IMR-90 (cell line): ENCODE measurements around the gene L1CAM. TPM values are rescaled to one million over a fixed set of nuclear protein-coding genes. Genes with fewer than 3 reads are reported as not detected.

ENCODE experiments used
- ATAC-seq: fragments of 200-7000 bp; cut with Tn5 transposase; 2 replicates; pipeline ENCODE4 v1.9.1; 2020; ENCODE audit warnings: low read depth, mild to moderate bottlenecking, moderate library complexity
- BruUV-seq: library from RNA; stranded (reverse); fragments of 400-500 nt; replicated peaks from 2 replicates; lab custom pipeline; 2021; lab: Mats Ljungman, UMichigan
- CTCF ChIA-PET: fragments of 300-600 bp; formaldehyde crosslinking; extraction: SDS; loops from one replicate; lab custom pipeline; 2021; ENCODE audit warnings: antibody characterized with exemption; lab: Yijun Ruan, JAX
- POLR2A ChIA-PET: fragments of 300-600 bp; sonication (Branson Sonifier 250); formaldehyde crosslinking; loops from one replicate; lab custom pipeline; 2022; ENCODE audit warnings: antibody characterized with exemption; ENCODE audit not compliant: unreplicated experiment; lab: Charles Lee
- DNase-seq: peaks from one replicate; pipeline ENCODE4 v3.0.0; 2013
- H2AFZ ChIP-seq: replicated peaks from 2 replicates; pipeline ENCODE3; 2013; ENCODE audit warnings: low read length, mild to moderate bottlenecking; ENCODE audit not compliant: poor library complexity
- H2AK5ac ChIP-seq: 2 replicates; pipeline ENCODE4 v1.6.1; 2013; ENCODE audit warnings: low read depth, low read length, inconsistent platforms
- H2AK9ac ChIP-seq: replicated peaks from 2 replicates; pipeline ENCODE3; 2013; ENCODE audit warnings: mild to moderate bottlenecking, low read depth, low read length, moderate library complexity; ENCODE audit not compliant: poor library complexity
- H2BK120ac ChIP-seq: 2 replicates; pipeline ENCODE4 v1.6.1; 2013; ENCODE audit warnings: low read depth, low read length, inconsistent platforms
- H2BK15ac ChIP-seq: 3 replicates; pipeline ENCODE4 v1.6.1; 2013; ENCODE audit warnings: low read depth, low read length, inconsistent platforms
- H2BK20ac ChIP-seq: 2 replicates; pipeline ENCODE4 v1.6.1; 2013; ENCODE audit warnings: low read depth, mild to moderate bottlenecking, inconsistent platforms, low read length, moderate library complexity
- H2BK5ac ChIP-seq: 2 replicates; pipeline ENCODE4 v1.6.1; 2013; ENCODE audit warnings: mild to moderate bottlenecking, low read depth, low read length, inconsistent platforms; ENCODE audit not compliant: poor library complexity, severe bottlenecking
- H3K14ac ChIP-seq: replicated peaks from 2 replicates; pipeline ENCODE4 v1.6.1; 2013; ENCODE audit warnings: low read depth, low read length, inconsistent platforms
- H3K18ac ChIP-seq: 2 replicates; pipeline ENCODE4 v1.6.1; 2013; ENCODE audit warnings: low read depth, low read length, control low read depth
- H3K23ac ChIP-seq: 2 replicates; pipeline ENCODE4 v1.6.1; 2013; ENCODE audit warnings: low read depth, low read length, inconsistent platforms
- H3K27ac ChIP-seq: 2 replicates; pipeline ENCODE4 v1.5.1; 2013; ENCODE audit warnings: mild to moderate bottlenecking, control low read depth, low read length; ENCODE audit not compliant: insufficient read depth
- H3K27me3 ChIP-seq: 2 replicates; pipeline ENCODE4 v1.6.1; 2013; ENCODE audit warnings: low read length; ENCODE audit not compliant: control insufficient read depth, insufficient read depth
- H3K36me3 ChIP-seq: 2 replicates; pipeline ENCODE4 v1.6.1; 2013; ENCODE audit warnings: low read length, mixed read lengths; ENCODE audit not compliant: control insufficient read depth, insufficient read depth
- H3K4ac ChIP-seq: 2 replicates; pipeline ENCODE4 v1.6.1; 2013; ENCODE audit warnings: low read depth, low read length, inconsistent platforms
- H3K4me1 ChIP-seq: 2 replicates; pipeline ENCODE4 v1.6.1; 2013; ENCODE audit warnings: low read length, mixed read lengths; ENCODE audit not compliant: control insufficient read depth, insufficient read depth
- H3K4me2 ChIP-seq: 2 replicates; pipeline ENCODE4 v1.6.1; 2013; ENCODE audit warnings: low read depth, mild to moderate bottlenecking, control low read depth, low read length, moderate library complexity
- H3K4me3 ChIP-seq: 2 replicates; pipeline ENCODE4 v1.5.1; 2013; ENCODE audit warnings: low read depth, mild to moderate bottlenecking, control low read depth, low read length, moderate library complexity; ENCODE audit not compliant: insufficient read depth
- H3K56ac ChIP-seq: 2 replicates; pipeline ENCODE4 v1.6.1; 2013; ENCODE audit warnings: low read length, inconsistent platforms; ENCODE audit not compliant: insufficient read depth; ENCODE audit errors: extremely low read depth
- H3K79me1 ChIP-seq, 2 experiments: 2 replicates each; pipeline ENCODE4 v1.6.1; 2013; ENCODE audit warnings: low read length in 2 of 2, inconsistent platforms in 1 of 2, low read depth in 1 of 2
- H3K9ac ChIP-seq: 2 replicates; pipeline ENCODE4 v1.6.1; 2013; ENCODE audit warnings: low read depth, low read length, control low read depth
- H3K9me1 ChIP-seq: 2 replicates; pipeline ENCODE4 v1.6.1; 2013; ENCODE audit warnings: low read length, inconsistent platforms; ENCODE audit not compliant: insufficient read depth
- H3K9me3 ChIP-seq: 2 replicates; pipeline ENCODE4 v1.6.1; 2013; ENCODE audit warnings: low read length; ENCODE audit not compliant: control insufficient read depth, insufficient read depth
- H4K20me1 ChIP-seq: 2 replicates; pipeline ENCODE4 v1.6.1; 2013; ENCODE audit warnings: low read length, inconsistent platforms; ENCODE audit not compliant: insufficient read depth
- H4K5ac ChIP-seq: 2 replicates; pipeline ENCODE4 v1.6.1; 2013; ENCODE audit warnings: mild to moderate bottlenecking, low read depth, low read length, control low read depth
- H4K8ac ChIP-seq, 2 experiments: 2 replicates each; pipeline ENCODE4 v1.6.1; 2013; ENCODE audit warnings: low read depth in 2 of 2, low read length in 2 of 2, control low read depth in 1 of 2, inconsistent platforms in 1 of 2
- H4K91ac ChIP-seq: 2 replicates; pipeline ENCODE4 v1.6.1; 2013; ENCODE audit warnings: low read depth, low read length, inconsistent platforms; ENCODE audit not compliant: insufficient read depth
- CEBPB ChIP-seq: IDR thresholded peaks from 2 replicates; pipeline ENCODE4 v1.6.1; 2012; ENCODE audit warnings: low read depth, low read length, improper control_type of control experiment
- CTCF ChIP-seq: conservative IDR thresholded peaks from 2 replicates; pipeline ENCODE4 v1.5.1; 2012; ENCODE audit warnings: mild to moderate bottlenecking, low read depth, low read length, improper control_type of control experiment
- ELK1 ChIP-seq: fragments of 150-350 bp; IDR thresholded peaks from 2 replicates; pipeline ENCODE4 v1.6.1; 2016; ENCODE audit warnings: low read depth, mild to moderate bottlenecking, low read length, moderate library complexity, borderline replicate concordance
- FOS ChIP-seq: fragments of 150-350 bp; IDR thresholded peaks from 2 replicates; pipeline ENCODE4 v1.6.1; 2016; ENCODE audit warnings: low read depth, low read length
- MAFK ChIP-seq: IDR thresholded peaks from 2 replicates; pipeline ENCODE4 v1.6.1; 2012; ENCODE audit warnings: low read depth, low read length, improper control_type of control experiment
- MAZ ChIP-seq: IDR thresholded peaks from 2 replicates; pipeline ENCODE4 v1.6.1; 2012; ENCODE audit warnings: low read depth, mild to moderate bottlenecking, low read length, improper control_type of control experiment, moderate library complexity, borderline replicate concordance
- MXI1 ChIP-seq: IDR thresholded peaks from 2 replicates; pipeline ENCODE4 v1.6.1; 2012; ENCODE audit warnings: low read depth, mild to moderate bottlenecking, low read length, moderate library complexity, borderline replicate concordance
- POLR2A ChIP-seq: IDR thresholded peaks from 2 replicates; pipeline ENCODE4 v1.6.1; 2012; ENCODE audit warnings: mild to moderate bottlenecking, low read depth, low read length
- RAD21 ChIP-seq: IDR thresholded peaks from 2 replicates; pipeline ENCODE4 v1.6.1; 2012; ENCODE audit warnings: low read length, improper control_type of control experiment
- RCOR1 ChIP-seq: IDR thresholded peaks from 2 replicates; pipeline ENCODE4 v1.6.1; 2012; ENCODE audit warnings: mild to moderate bottlenecking, low read length, improper control_type of control experiment; ENCODE audit not compliant: insufficient replicate concordance
- SMC3 ChIP-seq: fragments of 150-350 bp; IDR thresholded peaks from 2 replicates; pipeline ENCODE4 v1.6.1; 2016; ENCODE audit warnings: low read depth, mild to moderate bottlenecking, antibody characterized with exemption, low read length, moderate library complexity
- USF2 ChIP-seq: fragments of 150-350 bp; IDR thresholded peaks from 2 replicates; pipeline ENCODE4 v1.6.1; 2017; ENCODE audit warnings: mild to moderate bottlenecking, antibody characterized with exemption, low read length, low read depth
- WGBS, 2 experiments: methylation state at CpG; one replicate each; pipeline versions ENCODE4 v1.1.5 to v1.1.7; 2013; ENCODE audit warnings: missing lambda C conversion rate in 2 of 2; ENCODE audit not compliant: insufficient read length in 1 of 2; ENCODE audit errors: extremely low coverage in 2 of 2; 5-methylcytosine and 5-hydroxymethylcytosine counted together
- dilution Hi-C: fragments of 300-500 bp; cut with HindIII; formaldehyde crosslinking; loops from one replicate; pipeline ENCODE4 v1.14.3; 2018; ENCODE audit warnings: low sequenced_read_pairs; ENCODE audit not compliant: unreplicated experiment
- in situ Hi-C: fragments of 300-500 bp; cut with MboI; formaldehyde crosslinking; loops from 3 replicates; pipeline ENCODE4 v1.14.3; 2019; ENCODE audit warnings: low sequenced_read_pairs, inconsistent platforms, mixed read lengths
- intact Hi-C: fragments of 100-400 bp; cut with micrococcal nuclease; formaldehyde crosslinking; loops from 2 replicates; pipeline ENCODE4 v1.10.0; 2022
- polyA plus RNA-seq, 3 experiments: library from polyadenylated mRNA; depleted of rRNA; stranded (reverse); fragments of >200 nt; gene quantifications; 2 replicates each; pipeline ENCODE4 v1.2.3, GENCODE V29; 2012; ENCODE audit warnings: low replicate concordance in 1 of 3
- total RNA-seq: library from RNA; depleted of rRNA; stranded (reverse); fragments of >200 nt; gene quantifications from 2 replicates; pipeline ENCODE4 v1.2.3, GENCODE V29; 2012

L1CAM gene
- total and polyA plus RNA-seq, 2 of the 4 experiments (the other 2 are of a cell fraction): 0.36 to 1.9 TPM

GRCh38 chrX:153908219-153908860 is 22.4 kb upstream of the L1CAM start (continued):
- TF ChIP-seq FOS (no peak), RAD21 (no peak), MAZ (no peak), POLR2A (no peak), RCOR1 (no peak), SMC3 (no peak)

- ATAC-seq: no peak
- intact Hi-C loops (no loop called here), dilution Hi-C loops (no loop called here), in situ Hi-C loops (loop anchor here (25.0 kb wide), 1 partner anchor 945 kb away; no protein-coding TSS in a partner anchor)
- Histone ChIP-seq H2AK5ac (no peak overlapping the region), H4K5ac (no peak overlapping the region), H3K4me3 (no peak overlapping the region), H3K4me2 (no peak overlapping the region), H3K23ac (no peak overlapping the region), H3K9ac (no peak overlapping the region), H3K36me3 (no peaks in the 10 kb centered on the region), H3K27ac (no peak overlapping the region), H2BK5ac (no peak overlapping the region), H3K56ac (no peak overlapping the region), H2BK15ac (no peak overlapping the region), H3K18ac (no peak overlapping the region), H4K20me1 (no peaks in the 10 kb centered on the region), H2AK9ac (no peak overlapping the region), H2AFZ (no peak overlapping the region), H4K91ac (no peak overlapping the region), H4K8ac (no peak overlapping the region), H2BK120ac (no peak overlapping the region), H3K27me3 (peaks cover 6% of the 10 kb centered on the region), H2BK20ac (no peak overlapping the region), H3K79me1 (no peaks in the 10 kb centered on the region), H3K4me1 (no peaks in the 10 kb centered on the region), H3K9me3 (no peaks in the 10 kb centered on the region; the same call in 1 of the 2 replicates), H3K4ac (no peak overlapping the region), H3K14ac (no peak overlapping the region), H3K9me1 (no peaks in the 10 kb centered on the region)
- ChIA-PET POLR2A (no interaction called here), CTCF (no interaction called here)
- WGBS, 2 experiments: no CpG with 5 or more reads among the region's 12 CpGs
- no peak for DNase-seq
- no TSS peak for BruUV-seq
- no peak for TF ChIP-seq SMC3
- no peak for TF ChIP-seq RCOR1
- no peak for TF ChIP-seq MAZ
- no peak for TF ChIP-seq MAFK
- no peak for TF ChIP-seq ELK1
- no peak for TF ChIP-seq USF2
- TF ChIP-seq RAD21: no peak
- no peak for TF ChIP-seq FOS
- no peak for TF ChIP-seq CEBPB
- TF ChIP-seq CTCF: no peak
- no peak for TF ChIP-seq MXI1
Measured at GRCh38 chrX:153907456-153907855, 21.5 kb upstream of the L1CAM start.
